ENCODE measurements around the gene LPP.

GRCh38 chr3:188700501-188700900, 546.5 kb downstream of the LPP start:
- TF ChIP-seq CTCF (IDR thresholded peaks at IDR 0.05) (no peak), POLR2AphosphoS5 (IDR thresholded peaks at IDR 0.05) (no peak), POLR2A (IDR thresholded peaks at IDR 0.05; ENCODE audit: low read depth) (no peak), EP300 (IDR thresholded peaks at IDR 0.05) (no peak)
